NCI-H1930 (cell line): ENCODE results near the gene GABRR2.
"Not testable (repeated sequence)": the region's sequence is repeated elsewhere in the genome, so short reads cannot be mapped to it uniquely, and the experiment has no call there.

ENCODE experiments used
- DNase-seq, 2 experiments: peaks; one replicate each; lab custom pipeline; 2025; lab: John Stamatoyannopoulos, UW

The GABRR2 gene

GRCh38 chr6:89257781-89258180 lies 57.3 kb downstream of the GABRR2 start:
- DNase-seq, result no peak

- no peak for DNase-seq
Observed at GRCh38 chr6:89257346-89257745, 57.8 kb downstream of the GABRR2 start.

- no peak for DNase-seq
Observed at GRCh38 chr6:89255417-89255816, 59.7 kb downstream of the GABRR2 start.

GRCh38 chr6:89254569-89254968 lies 60.5 kb downstream of the GABRR2 start:
- no peak for DNase-seq

GRCh38 chr6:89252907-89253306 lies 62.2 kb downstream of the GABRR2 start:
- DNase-seq, result no peak

GRCh38 chr6:89251976-89252375 lies 63.1 kb downstream of the GABRR2 start:
- DNase-seq, result no peak

- DNase-seq, result no peak
Observed at GRCh38 chr6:89251170-89251569, 63.9 kb downstream of the GABRR2 start.

GRCh38 chr6:89250239-89250638 lies 64.9 kb downstream of the GABRR2 start:
- DNase-seq, result no peak

GRCh38 chr6:89244241-89244985 lies 70.7 kb downstream of the GABRR2 start:
- DNase-seq, result no peak

GRCh38 chr6:89243331-89243629 lies 71.8 kb downstream of the GABRR2 start:
- DNase-seq, result no peak

- peak in 1 of 2 experiments; percentile 10 for DNase-seq
Observed at GRCh38 chr6:89242574-89243330, 72.3 kb downstream of the GABRR2 start.

- DNase-seq, result no peak
Observed at GRCh38 chr6:89239338-89239737, 75.8 kb downstream of the GABRR2 start.

- DNase-seq, result no peak
Observed at GRCh38 chr6:89237158-89237557, 77.9 kb downstream of the GABRR2 start.

- not testable (repeated sequence) for DNase-seq
Observed at GRCh38 chr6:89233605-89234004, 81.5 kb downstream of the GABRR2 start.

GRCh38 chr6:89222712-89223039 lies 92.4 kb downstream of the GABRR2 start:
- no peak for DNase-seq

GRCh38 chr6:89221971-89222711 lies 93.0 kb downstream of the GABRR2 start:
- DNase-seq, result no peak

- no peak for DNase-seq
Observed at GRCh38 chr6:89221129-89221528, 94.0 kb downstream of the GABRR2 start.

GRCh38 chr6:89217299-89217910 lies 97.7 kb downstream of the GABRR2 start, which contains the start of gene GABRR1:
Gene GABRR1, minus strand, starts transcription at chr6:89217358. Its CDS starts 36 bp downstream, at chr6:89217322.
- no peak for DNase-seq

GRCh38 chr6:89216411-89216810 lies 98.7 kb downstream of the GABRR2 start:
- no peak for DNase-seq

- DNase-seq, result no peak
Observed at GRCh38 chr6:89215391-89215790, 99.7 kb downstream of the GABRR2 start.

GRCh38 chr6:89214197-89214596 lies 100.9 kb downstream of the GABRR2 start:
- no peak for DNase-seq

GRCh38 chr6:89212472-89212871 lies 102.6 kb downstream of the GABRR2 start:
- no peak for DNase-seq

- DNase-seq, result no peak
Observed at GRCh38 chr6:89209457-89209856, 105.6 kb downstream of the GABRR2 start.
